ENCODE measurements around the gene WNT8A.
A peak's percentile ranks its signal among the peaks of the same experiment; 100 is the strongest.
"Not testable (repeated sequence)": the region's sequence is repeated elsewhere in the genome, so short reads cannot be mapped to it uniquely, and the experiment has no call there.

WNT8A gene

GRCh38 chr5:138083702-138084101, at the start of gene WNT8A:
WNT8A (plus strand) TSS chr5:138084033; CDS start chr5:138084128, 95 bp downstream.
- no peak within 1 kb of the TSS for H3K27ac ChIP-seq
- no peak for TF ChIP-seq CTCF (conservative IDR thresholded peaks at IDR 0.05)

DNA sequence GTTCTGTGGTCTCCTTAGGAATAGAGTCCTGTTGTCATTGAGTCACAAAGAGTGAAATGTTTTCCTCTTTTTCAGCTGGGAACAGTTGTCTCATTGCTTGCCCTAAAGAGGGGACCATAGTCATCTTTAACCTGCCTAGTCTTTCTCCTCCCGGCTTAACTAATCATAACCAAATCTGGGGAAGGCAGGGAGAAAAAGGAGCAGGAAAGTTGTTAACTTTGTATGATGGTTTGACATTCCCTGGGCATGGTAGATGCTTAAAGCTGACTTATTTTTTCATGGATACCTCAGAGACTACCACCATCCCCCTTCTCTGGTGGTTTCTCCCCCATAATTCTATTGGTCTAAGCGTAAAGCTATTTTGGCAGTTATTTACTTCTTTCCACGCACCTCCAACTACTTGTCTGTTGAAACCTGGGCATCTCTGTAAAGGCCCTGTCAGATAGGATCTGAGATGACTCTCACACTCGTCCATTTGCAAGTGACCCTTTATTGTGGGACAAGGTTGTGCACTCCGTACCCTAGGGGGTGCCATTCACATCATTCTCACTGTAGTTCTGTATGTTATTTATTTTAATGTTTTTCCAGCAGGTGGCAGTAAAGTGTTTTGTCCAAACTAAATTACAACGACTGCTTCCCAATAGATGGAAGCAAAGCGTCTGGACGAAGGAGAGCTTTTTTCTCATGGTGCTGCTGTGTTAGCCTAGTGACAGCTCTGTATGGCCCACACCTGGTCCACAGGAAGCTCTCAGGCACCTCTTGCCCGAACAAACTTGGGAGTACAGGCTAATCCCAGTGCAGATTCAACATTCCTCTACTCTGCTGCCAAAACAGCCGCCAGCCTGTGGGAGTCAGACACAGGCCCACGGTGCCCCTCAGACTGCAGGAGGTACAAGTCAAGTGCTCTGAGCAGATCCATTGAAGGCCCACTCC, 48.0 kb upstream of the WNT8A start:
- H3K27ac ChIP-seq, result peak overlapping the region; percentile 40
- TF ChIP-seq CTCF (conservative IDR thresholded peaks at IDR 0.05), result peak; percentile 98

- H3K27ac ChIP-seq, result no peak overlapping the region
- TF ChIP-seq CTCF (conservative IDR thresholded peaks at IDR 0.05), result no peak
Observed at GRCh38 chr5:138037271-138037670, 46.6 kb upstream of the WNT8A start.

GRCh38 chr5:138037907-138038633, 45.8 kb upstream of the WNT8A start:
- no peak for TF ChIP-seq CTCF (conservative IDR thresholded peaks at IDR 0.05)

DNA sequence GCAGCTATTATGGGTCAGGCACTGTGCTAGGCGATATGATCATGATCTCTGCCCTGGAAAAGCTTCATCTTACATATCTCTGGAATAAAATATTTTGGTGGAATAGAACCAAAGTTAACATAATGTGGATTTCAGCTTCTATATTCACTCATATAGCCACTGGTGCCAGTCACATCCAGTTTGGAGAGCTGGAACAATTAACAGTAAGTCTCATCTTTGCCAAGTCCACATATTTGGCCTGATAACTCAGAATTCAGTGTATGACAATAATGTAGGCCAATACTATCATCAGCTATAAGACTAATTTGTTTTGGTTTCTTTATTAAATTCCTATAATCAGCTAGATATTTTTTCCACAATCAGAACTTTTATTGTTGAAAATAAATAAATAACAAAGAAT, 45.0 kb upstream of the WNT8A start:
- no peak overlapping the region for H3K27ac ChIP-seq
- TF ChIP-seq CTCF (conservative IDR thresholded peaks at IDR 0.05), result no peak

More at GRCh38 chr5:138037907-138038633, 45.8 kb upstream of the WNT8A start:
- peak overlapping the region; percentile 3; the same call in 1 of the 2 replicates for H3K27ac ChIP-seq

DNA sequence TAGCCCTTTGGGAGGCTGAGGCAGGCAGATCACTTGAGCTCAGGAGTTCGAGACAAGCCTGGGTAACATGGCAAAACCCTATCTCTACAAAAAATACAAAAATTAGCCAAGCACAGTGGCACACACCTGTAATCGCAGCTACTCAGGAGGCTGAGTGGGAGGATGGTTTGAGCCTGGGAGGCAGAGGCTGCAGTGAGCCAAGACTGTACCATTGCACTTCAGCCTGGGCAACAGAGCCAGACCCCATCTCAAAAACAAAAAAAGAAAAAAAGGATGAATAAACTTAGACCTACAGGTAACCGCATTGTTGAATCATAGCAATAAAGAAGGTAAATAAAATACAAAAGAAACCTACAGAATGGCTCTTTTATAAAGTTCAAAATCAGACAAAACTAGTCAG, 38.5 kb upstream of the WNT8A start:
- not testable (repeated sequence) for H3K27ac ChIP-seq

DNA sequence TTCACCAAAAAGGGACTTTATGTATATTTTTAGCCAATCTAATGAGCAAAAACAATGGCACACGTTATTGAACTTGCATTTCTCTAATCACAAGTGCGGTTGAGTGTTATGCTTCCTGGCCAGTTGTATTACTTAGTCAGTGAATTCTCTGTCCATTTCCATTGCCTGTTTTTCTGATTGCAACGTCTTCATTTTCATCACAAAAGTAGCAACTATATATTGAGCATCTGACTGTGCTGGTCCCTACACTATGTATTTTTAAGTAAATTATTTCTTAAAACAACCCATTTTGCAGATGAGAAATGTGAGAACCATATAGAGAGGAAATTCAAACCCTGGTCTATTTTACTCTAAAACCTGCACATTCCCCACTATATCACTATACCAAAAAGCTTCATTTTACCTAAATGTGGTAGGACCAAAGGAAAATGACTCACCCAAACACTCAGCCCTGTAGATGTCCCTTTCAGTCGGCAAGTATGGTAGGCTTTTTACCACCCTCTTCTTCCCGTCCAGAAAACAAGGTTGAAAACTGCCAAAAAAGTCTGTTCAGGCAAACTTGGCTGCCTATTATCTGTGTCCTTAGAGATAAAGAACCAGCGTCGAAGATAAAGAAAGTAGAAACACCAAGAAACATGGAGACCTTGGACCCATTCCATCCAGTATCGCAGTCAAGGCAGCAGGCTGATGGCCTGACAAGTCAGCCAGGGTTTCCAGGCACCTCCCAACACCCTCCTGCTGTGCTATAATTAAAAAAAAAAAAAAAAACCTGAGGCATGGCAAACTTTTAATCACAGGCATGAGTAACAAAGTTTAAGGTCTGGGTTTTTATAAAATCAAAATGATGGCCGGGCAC, 32.2 kb upstream of the WNT8A start:
- TF ChIP-seq CTCF (conservative IDR thresholded peaks at IDR 0.05), result no peak
- no peak overlapping the region for H3K27ac ChIP-seq

- not testable (repeated sequence) for H3K27ac ChIP-seq
Observed at GRCh38 chr5:138052718-138053117, 31.1 kb upstream of the WNT8A start.
